Activated CD8-positive, alpha-beta T cell treated with anti-CD3 and anti-CD28 coated beads for 36 hours (primary cell): ENCODE data around the gene DMKN. TPM values are rescaled to one million over a fixed set of nuclear protein-coding genes. Genes with fewer than 3 reads are reported as not detected.

ENCODE experiments used
- ATAC-seq: fragments of 200-7000 bp; cut with Tn5 transposase; one replicate; pipeline ENCODE4 v1.10.0; 2021; ENCODE audit warnings: mild to moderate bottlenecking, moderate library complexity
- CTCF ChIA-PET: fragments of 350-600 bp; sonication (Branson Sonifier 250); formaldehyde crosslinking; loops from one replicate; lab custom pipeline; 2021; ENCODE audit warnings: antibody characterized with exemption; lab: Charles Lee
- POLR2A ChIA-PET: fragments of 350-600 bp; sonication (Branson Sonifier 250); formaldehyde crosslinking; loops from one replicate; lab custom pipeline; 2021; ENCODE audit warnings: antibody characterized with exemption; lab: Charles Lee
- DNase-seq: peaks from one replicate; pipeline ENCODE4 v3.0.0-alpha.2; 2020
- H3K27ac Mint-ChIP-seq: one replicate; pipeline ENCODE4 v1.8.0; 2021; ENCODE audit warnings: mild to moderate bottlenecking, mixed read lengths
- H3K27me3 Mint-ChIP-seq: one replicate; pipeline ENCODE4 v1.8.0; 2021; ENCODE audit warnings: mixed read lengths
- H3K36me3 Mint-ChIP-seq: one replicate; pipeline ENCODE4 v1.8.0; 2021; ENCODE audit warnings: low read depth, mixed read lengths
- H3K4me1 Mint-ChIP-seq: one replicate; pipeline ENCODE4 v1.8.0; 2021; ENCODE audit warnings: low read depth, mixed read lengths
- H3K4me3 Mint-ChIP-seq: one replicate; pipeline ENCODE4 v1.8.0; 2021; ENCODE audit warnings: mild to moderate bottlenecking, moderate library complexity, mixed read lengths
- H3K9me3 Mint-ChIP-seq: one replicate; pipeline ENCODE4 v1.8.0; 2021; ENCODE audit warnings: mixed read lengths
- CTCF ChIP-seq: fragments of 200-600 bp; IDR thresholded peaks from one replicate; pipeline ENCODE4 v1.8.0; 2022; ENCODE audit warnings: antibody characterized with exemption, mild to moderate bottlenecking
- intact Hi-C: fragments of 100-400 bp; cut with micrococcal nuclease; formaldehyde crosslinking; loops from one replicate; pipeline ENCODE4 v1.10.0; 2022
- total RNA-seq, 2 experiments: library from RNA; stranded (reverse); gene quantifications; one replicate each; pipeline ENCODE4 v1.2.3, GENCODE V29; 2021

Gene DMKN
- total RNA-seq, 2 experiments from 2014 or later: 0.68 to 1.1 TPM

GRCh38 chr19:35557539-35558399 lies 44.3 kb upstream of the DMKN start:
- ChIA-PET CTCF (interaction anchor here (0.8 to 1.8 kb wide), 7 partner anchors 10 to 87 kb away, joined by 3 to 13 read pairs (median 3); partner anchors contain the start of gene HAUS5), POLR2A (interaction anchor here (0.7 kb wide), 1 partner anchor 10 kb away, joined by 3 read pairs; no protein-coding TSS in a partner anchor)
- Mint-ChIP-seq H3K27me3 (peaks cover 44% of the 10 kb centered on the region), H3K4me3 (peak overlapping the region; percentile 67), H3K9me3 (no peaks in the 10 kb centered on the region), H3K27ac (no peak overlapping the region), H3K36me3 (no peaks in the 10 kb centered on the region), H3K4me1 (peaks cover 8% of the 10 kb centered on the region)
- no peak for TF ChIP-seq CTCF
- intact Hi-C loops: no loop called here
- peak; percentile 71 for DNase-seq
- peak; percentile 74 for ATAC-seq

GRCh38 chr19:35556846-35557538 lies 43.5 kb upstream of the DMKN start:
- H3K27me3 Mint-ChIP-seq: peaks cover 38% of the 10 kb centered on the region
- intact Hi-C loops: no loop called here
- H3K36me3 Mint-ChIP-seq: no peaks in the 10 kb centered on the region
- ATAC-seq (no peak), DNase-seq (no peak)
- H3K27ac Mint-ChIP-seq: no peak overlapping the region
- TF ChIP-seq CTCF: no peak
- peaks cover 8% of the 10 kb centered on the region for H3K4me1 Mint-ChIP-seq
- ChIA-PET CTCF (interaction anchor here (0.8 to 1.8 kb wide), 8 partner anchors 9 to 87 kb away, joined by 3 to 13 read pairs (median 4); partner anchors contain the start of gene HAUS5), POLR2A (interaction anchor here (1.3 kb wide), 1 partner anchor 51 kb away, joined by 3 read pairs; no protein-coding TSS in a partner anchor)
- H3K4me3 Mint-ChIP-seq: peak overlapping the region; percentile 26
- no peaks in the 10 kb centered on the region for H3K9me3 Mint-ChIP-seq

- intact Hi-C loops: no loop called here
- no peak for TF ChIP-seq CTCF
- no peak for ATAC-seq
- ChIA-PET POLR2A (interaction anchor here (0.5 to 1.3 kb wide), 2 partner anchors 52 to 323 kb away, joined by 3 read pairs; no protein-coding TSS in a partner anchor), CTCF (interaction anchor here (0.9 to 1.7 kb wide), 4 partner anchors 36 to 50 kb away, joined by 3 to 10 read pairs (median 4); no protein-coding TSS in a partner anchor)
- peaks cover 32% of the 10 kb centered on the region for H3K27me3 Mint-ChIP-seq
- DNase-seq: no peak
- no peak overlapping the region for H3K27ac Mint-ChIP-seq
- H3K9me3 Mint-ChIP-seq: no peaks in the 10 kb centered on the region
- peaks cover 8% of the 10 kb centered on the region for H3K4me1 Mint-ChIP-seq
- H3K4me3 Mint-ChIP-seq: no peak overlapping the region
- H3K36me3 Mint-ChIP-seq: no peaks in the 10 kb centered on the region
Measured at GRCh38 chr19:35556025-35556590, 42.7 kb upstream of the DMKN start.

GRCh38 chr19:35555301-35556005 lies 42.0 kb upstream of the DMKN start:
- peaks cover 8% of the 10 kb centered on the region for H3K4me1 Mint-ChIP-seq
- peak; percentile 31 for DNase-seq
- peak; percentile 42 for TF ChIP-seq CTCF
- CTCF ChIA-PET: interaction anchor here (0.9 to 1.7 kb wide), 3 partner anchors 37 to 50 kb away, joined by 3 to 10 read pairs (median 4); no protein-coding TSS in a partner anchor
- H3K27me3 Mint-ChIP-seq: peaks cover 26% of the 10 kb centered on the region
- ATAC-seq: peak; percentile 28
- H3K4me3 Mint-ChIP-seq: no peak overlapping the region
- no peak overlapping the region for H3K27ac Mint-ChIP-seq
- POLR2A ChIA-PET: interaction anchor here (0.5 to 1.3 kb wide), 2 partner anchors 53 to 324 kb away, joined by 3 read pairs; no protein-coding TSS in a partner anchor
- no peaks in the 10 kb centered on the region for H3K9me3 Mint-ChIP-seq
- intact Hi-C loops: no loop called here
- peaks cover 1% of the 10 kb centered on the region for H3K36me3 Mint-ChIP-seq
